Left lung (tissue), 10 donors: ENCODE data around the gene LITAF. TPM values are rescaled to one million over a fixed set of nuclear protein-coding genes. Genes with fewer than 3 reads are reported as not detected.

ENCODE experiments used
- ATAC-seq: fragments of 200-7000 bp; cut with Tn5 transposase; one replicate; pipeline ENCODE4 v1.9.1; 2020; ENCODE audit warnings: moderate library complexity
- DNase-seq, 4 donors: peaks; one replicate each; pipeline ENCODE4 v3.0.0-alpha.2; 2013 to 2020
- H3K27ac ChIP-seq, 2 donors: fragments of 200-600 bp; sonication (generic) in 1 of 2; one replicate each; pipeline versions ENCODE4 v1.5.0 to v1.8.0; 2020 to 2021
- H3K27me3 ChIP-seq, 2 donors: fragments of 200-600 bp; sonication (generic) in 1 of 2; one replicate each; pipeline versions ENCODE4 v1.5.0 to v1.8.0; 2020 to 2021
- H3K36me3 ChIP-seq, 2 donors: fragments of 200-600 bp; sonication (generic) in 1 of 2; one replicate each; pipeline versions ENCODE4 v1.5.0 to v1.8.0; 2020 to 2021
- H3K4me1 ChIP-seq, 2 donors: fragments of 200-600 bp; one replicate each; pipeline ENCODE4 v1.8.0; 2021
- H3K4me3 ChIP-seq, 2 donors: fragments of 200-600 bp; sonication (generic) in 1 of 2; one replicate each; pipeline versions ENCODE4 v1.5.0 to v1.8.0; 2020 to 2021; ENCODE audit warnings: mild to moderate bottlenecking in 1 of 2
- H3K9me3 ChIP-seq, 2 donors: fragments of 200-600 bp; sonication (generic) in 1 of 2; one replicate each; pipeline versions ENCODE4 v1.5.0 to v1.8.0; 2020 to 2021
- CTCF ChIP-seq, 2 donors: fragments of 200-600 bp; sonication (generic) in 1 of 2; IDR thresholded peaks; one replicate each; pipeline versions ENCODE4 v1.5.0 to v1.8.0; 2021; ENCODE audit warnings: antibody characterized with exemption in 2 of 2
- intact Hi-C, 2 donors: fragments of 100-400 bp; cut with DNase I; formaldehyde crosslinking; loops; one replicate each; pipeline versions ENCODE4 v1.11.2 to v1.14.2; 2022
- polyA plus RNA-seq, 6 donors: library from polyadenylated mRNA; unstranded; fragments of 120-200 nt; gene quantifications; one replicate each; pipeline ENCODE4 v1.2.1, GENCODE V29; 2013; ENCODE audit not compliant: insufficient read length in 6 of 6
- total RNA-seq, 2 donors: library from RNA; stranded (reverse); fragmentation: NEBNext Ultra II Directional; extraction: Animal tissue kit (Norgen Biotek cat#: 25700); gene quantifications; one replicate each; pipeline ENCODE4 v1.2.1, GENCODE V29; 2021
- donor health status: DM: no; HTN: yes; CAD: no.
- donor health status: DM: no; HTN: no; CAD: no.

The LITAF gene
- total and polyA plus RNA-seq, 8 donors, result 117 to 277 (median 125) TPM

GRCh38 chr16:11635113-11635652 lies 48.5 kb upstream of the LITAF start:
- no peaks in the 10 kb centered on the region for H3K9me3 ChIP-seq
- TF ChIP-seq CTCF (IDR thresholded peaks at IDR 0.05), result no peak
- H3K4me3 ChIP-seq, result no peak overlapping the region
- no peaks in the 10 kb centered on the region for H3K27me3 ChIP-seq
- H3K4me1 ChIP-seq, result peaks cover 8 to 51% of the 10 kb centered on the region in 2 donors
- DNase-seq (peak in 1 of 4 donors; percentile 15), ATAC-seq (no peak)
- intact Hi-C loops, result no loop called here
- H3K27ac ChIP-seq, result no peak overlapping the region
- no peaks in the 10 kb centered on the region for H3K36me3 ChIP-seq

- ATAC-seq, result no peak
- Histone ChIP-seq H3K36me3 (no peaks in the 10 kb centered on the region), H3K27me3 (no peaks in the 10 kb centered on the region), H3K9me3 (no peaks in the 10 kb centered on the region), H3K4me1 (peaks cover 10 to 52% of the 10 kb centered on the region in 2 donors), H3K27ac (no peak overlapping the region), H3K4me3 (no peak overlapping the region)
- DNase-seq, result no peak
- intact Hi-C loops, result no loop called here
- TF ChIP-seq CTCF (IDR thresholded peaks at IDR 0.05), result no peak
Observed at GRCh38 chr16:11634312-11634711, 47.6 kb upstream of the LITAF start.

GRCh38 chr16:11633113-11633512 lies 46.4 kb upstream of the LITAF start:
- Histone ChIP-seq H3K36me3 (no peaks in the 10 kb centered on the region), H3K27ac (peak overlapping the region; percentile 53 to 58), H3K4me1 (peaks cover 10 to 56% of the 10 kb centered on the region in 2 donors), H3K4me3 (no peak overlapping the region), H3K9me3 (no peaks in the 10 kb centered on the region), H3K27me3 (no peaks in the 10 kb centered on the region)
- no peak for TF ChIP-seq CTCF (IDR thresholded peaks at IDR 0.05)
- intact Hi-C loops, result no loop called here
- DNase-seq, result no peak
- no peak for ATAC-seq

- intact Hi-C loops, result no loop called here
- ATAC-seq (peak; percentile 41), DNase-seq (peak in 2 of 4 donors; percentile 71 to 73)
Observed at GRCh38 chr16:11632455-11632939, 45.8 kb upstream of the LITAF start.

GRCh38 chr16:11631214-11631613 lies 44.5 kb upstream of the LITAF start:
- Histone ChIP-seq H3K4me1 (peaks cover 10 to 72% of the 10 kb centered on the region in 2 donors), H3K27ac (no peak overlapping the region), H3K36me3 (no peaks in the 10 kb centered on the region), H3K27me3 (no peaks in the 10 kb centered on the region), H3K9me3 (no peaks in the 10 kb centered on the region), H3K4me3 (no peak overlapping the region)
- no peak for ATAC-seq
- TF ChIP-seq CTCF (IDR thresholded peaks at IDR 0.05), result no peak
- no peak for DNase-seq
- intact Hi-C loops, result no loop called here

More at GRCh38 chr16:11632455-11632939, 45.8 kb upstream of the LITAF start:
- TF ChIP-seq CTCF (IDR thresholded peaks at IDR 0.05), result no peak
- Histone ChIP-seq H3K4me1 (peaks cover 10 to 62% of the 10 kb centered on the region in 2 donors), H3K9me3 (no peaks in the 10 kb centered on the region), H3K36me3 (no peaks in the 10 kb centered on the region), H3K27ac (peak overlapping the region; percentile 53 to 58), H3K4me3 (no peak overlapping the region), H3K27me3 (no peaks in the 10 kb centered on the region)
